ENCODE measurements around the gene CENPT.
A peak's percentile ranks its signal among the peaks of the same experiment; 100 is the strongest.

Gene CENPT

GRCh38 chr16:67847064-67847861, at the start of gene CENPT:
Gene CENPT (minus strand): TSS chr16:67847693. CDS start chr16:67833859, 13,834 bp downstream.
- peak; percentile 87 for DNase-seq

- DNase-seq, result no peak
These were observed 49.7 kb upstream of the CENPT start for GRCh38 chr16:67897231-67897630.

- peak; percentile 34 for DNase-seq
These were observed 46.4 kb upstream of the CENPT start for GRCh38 chr16:67893743-67894399.

- DNase-seq, result peak; percentile 94
These were observed 45.6 kb upstream of the CENPT start, which contains the start of gene PSKH1 for GRCh38 chr16:67892899-67893742. Gene PSKH1 (plus strand): TSS chr16:67893254. CDS start chr16:67908750, 15,496 bp downstream.

- no peak for DNase-seq
These were observed 44.9 kb upstream of the CENPT start for GRCh38 chr16:67892375-67892774.

- DNase-seq, result no peak
These were observed 40.8 kb upstream of the CENPT start for GRCh38 chr16:67888331-67888730.

- no peak for DNase-seq
These were observed 38.9 kb upstream of the CENPT start for GRCh38 chr16:67886387-67886786.

- no peak for DNase-seq
These were observed 38.5 kb upstream of the CENPT start for GRCh38 chr16:67885976-67886375.

GRCh38 chr16:67885545-67885944, 38.1 kb upstream of the CENPT start:
- no peak for DNase-seq

GRCh38 chr16:67884684-67885083, 37.2 kb upstream of the CENPT start, which contains the start of gene NRN1L:
Gene NRN1L (plus strand): TSS chr16:67884885. CDS start chr16:67884904, 19 bp downstream.
- no peak for DNase-seq

GRCh38 chr16:67883872-67884261, 36.4 kb upstream of the CENPT start:
- DNase-seq, result peak; percentile 48

- DNase-seq, result no peak
These were observed 35.8 kb upstream of the CENPT start for GRCh38 chr16:67883146-67883871.

GRCh38 chr16:67882374-67883145, 35.1 kb upstream of the CENPT start:
- no peak for DNase-seq

GRCh38 chr16:67881621-67882161, 34.2 kb upstream of the CENPT start:
- no peak for DNase-seq

GRCh38 chr16:67880584-67880983, 33.1 kb upstream of the CENPT start:
- no peak for DNase-seq

GRCh38 chr16:67879936-67880335, 32.4 kb upstream of the CENPT start:
- DNase-seq, result no peak

GRCh38 chr16:67879462-67879861, 32.0 kb upstream of the CENPT start:
- no peak for DNase-seq

- DNase-seq, result no peak
These were observed 31.4 kb upstream of the CENPT start for GRCh38 chr16:67878846-67879245.

- no peak for DNase-seq
These were observed 30.7 kb upstream of the CENPT start for GRCh38 chr16:67878232-67878631.

GRCh38 chr16:67877064-67877463, 29.6 kb upstream of the CENPT start:
- DNase-seq, result no peak

- no peak for DNase-seq
These were observed 26.9 kb upstream of the CENPT start for GRCh38 chr16:67874372-67874771.
